Central memory CD8-positive, alpha-beta T cell (primary cell): ENCODE measurements around the gene GATA1.
"Not testable (repeated sequence)": the region's sequence is repeated elsewhere in the genome, so short reads cannot be mapped to it uniquely, and the experiment has no call there.

Source experiments
- ATAC-seq: fragments of 150-1000 bp; cut with Tn5 transposase; replicated peaks from 2 replicates; pipeline ENCODE4 v1.10.0; 2022; ENCODE audit warnings: mild to moderate bottlenecking, moderate FRiP score, moderate number of reproducible peaks; ENCODE audit not compliant: poor library complexity, severe bottlenecking; ENCODE audit errors: extremely low read depth
- DNase-seq, 2 donors: peaks; one replicate each; pipeline ENCODE4 v3.0.0; 2021; ENCODE audit warnings: low spot score in 2 of 2
- H3K27ac Mint-ChIP-seq: one replicate; pipeline ENCODE4 v1.8.0; 2022; ENCODE audit warnings: low read depth, mild to moderate bottlenecking, moderate library complexity, mixed read lengths
- H3K27me3 Mint-ChIP-seq: one replicate; pipeline ENCODE4 v1.8.0; 2022; ENCODE audit warnings: mixed read lengths
- H3K36me3 Mint-ChIP-seq: one replicate; pipeline ENCODE4 v1.8.0; 2022; ENCODE audit warnings: mild to moderate bottlenecking, moderate library complexity, mixed read lengths; ENCODE audit not compliant: insufficient read depth
- H3K4me1 Mint-ChIP-seq: one replicate; pipeline ENCODE4 v1.8.0; 2022; ENCODE audit warnings: mixed read lengths
- H3K4me3 Mint-ChIP-seq: one replicate; pipeline ENCODE4 v1.8.0; 2022; ENCODE audit warnings: mild to moderate bottlenecking, moderate library complexity, mixed read lengths
- H3K9me3 Mint-ChIP-seq: one replicate; pipeline ENCODE4 v1.8.0; 2022; ENCODE audit warnings: mixed read lengths

Gene GATA1

GRCh38 chrX:48801280-48802088 is 15.1 kb downstream of the GATA1 start, which contains the start of gene HDAC6:
Gene HDAC6, plus strand, starts transcription at chrX:48802067. Its CDS starts 626 bp downstream, at chrX:48802693.
- H3K9me3 Mint-ChIP-seq: no peaks in the 10 kb centered on the region
- peak; percentile 79 to 95 for DNase-seq
- peak within 1 kb of the TSS; percentile 96 for H3K4me3 Mint-ChIP-seq
- ATAC-seq: peak; percentile 90
- no peaks in the 10 kb centered on the region for H3K27me3 Mint-ChIP-seq
- peaks cover 16% of the 10 kb centered on the region for H3K36me3 Mint-ChIP-seq
- peaks cover 31% of the 10 kb centered on the region for H3K4me1 Mint-ChIP-seq
- H3K27ac Mint-ChIP-seq: peak within 1 kb of the TSS; percentile 97

DNA sequence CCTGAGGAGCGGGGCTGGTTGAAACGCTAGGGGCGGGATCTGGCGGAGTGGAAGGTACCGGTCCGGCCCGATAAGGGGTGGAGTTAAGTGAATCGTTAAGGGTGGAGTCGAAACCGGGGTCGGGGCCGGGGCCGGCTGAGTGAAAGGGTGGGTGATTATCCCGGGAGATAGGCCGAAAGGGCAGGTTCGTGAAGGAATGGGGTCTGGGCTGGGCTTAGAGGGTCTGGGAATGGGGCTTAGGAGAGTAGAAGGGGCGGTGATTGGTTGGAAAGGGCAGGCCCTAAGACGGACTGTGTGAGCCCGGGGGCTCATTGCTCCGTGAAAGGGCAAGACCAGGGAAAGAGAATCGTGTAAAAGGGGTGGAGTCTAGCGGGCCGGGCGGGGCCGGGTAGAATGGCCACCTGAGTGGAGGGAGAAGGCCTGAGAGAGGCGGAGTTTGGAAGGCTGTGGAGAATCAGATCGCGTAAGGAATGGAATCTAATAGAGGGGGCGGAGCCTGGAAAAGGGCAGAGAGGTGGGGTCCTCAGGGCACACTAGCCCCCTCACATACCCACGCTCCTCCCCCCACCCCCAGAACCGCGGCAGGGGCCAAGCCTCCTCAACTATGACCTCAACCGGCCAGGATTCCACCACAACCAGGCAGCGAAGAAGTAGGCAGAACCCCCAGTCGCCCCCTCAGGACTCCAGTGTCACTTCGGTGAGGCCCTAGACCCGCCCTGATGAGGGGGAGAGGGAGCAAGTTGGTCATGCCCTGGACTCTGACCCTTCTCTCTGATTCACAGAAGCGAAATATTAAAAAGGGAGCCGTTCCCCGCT is 15.9 kb downstream of the GATA1 start:
- Mint-ChIP-seq H3K4me1 (peaks cover 31% of the 10 kb centered on the region), H3K4me3 (peak overlapping the region; percentile 96), H3K36me3 (peaks cover 16% of the 10 kb centered on the region), H3K9me3 (no peaks in the 10 kb centered on the region), H3K27me3 (no peaks in the 10 kb centered on the region), H3K27ac (peak overlapping the region; percentile 97)
- DNase-seq (no peak), ATAC-seq (no peak)

- no peak for ATAC-seq
- no peaks in the 10 kb centered on the region for H3K9me3 Mint-ChIP-seq
- H3K27ac Mint-ChIP-seq: peak overlapping the region; percentile 97
- H3K36me3 Mint-ChIP-seq: peaks cover 16% of the 10 kb centered on the region
- no peaks in the 10 kb centered on the region for H3K27me3 Mint-ChIP-seq
- no peak for DNase-seq
- peaks cover 31% of the 10 kb centered on the region for H3K4me1 Mint-ChIP-seq
- peak overlapping the region; percentile 96 for H3K4me3 Mint-ChIP-seq
These were observed 16.5 kb downstream of the GATA1 start for GRCh38 chrX:48802905-48803200.

GRCh38 chrX:48806081-48806480 is 19.7 kb downstream of the GATA1 start:
- no peak for DNase-seq

DNA sequence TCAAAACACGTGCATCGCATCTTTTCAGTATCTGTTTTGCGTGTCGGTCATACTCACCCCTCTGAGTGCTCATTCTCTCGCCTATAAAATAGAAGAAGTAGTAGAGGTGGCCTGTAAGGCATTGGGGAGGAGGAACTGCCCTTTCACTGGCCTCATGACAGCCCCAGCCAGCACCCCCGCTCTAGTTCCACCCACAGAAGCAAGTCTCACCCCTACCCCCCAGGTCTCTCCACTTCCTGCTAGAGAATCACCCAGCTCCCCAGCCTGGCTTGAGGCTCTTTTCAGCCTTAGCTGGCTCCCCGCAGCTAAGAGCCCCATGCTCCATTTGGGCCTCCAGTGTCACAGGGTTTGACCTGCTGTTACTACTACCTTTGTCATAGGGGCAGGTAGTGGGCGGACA is 27.3 kb downstream of the GATA1 start:
- no peaks in the 10 kb centered on the region for H3K4me1 Mint-ChIP-seq

More at GRCh38 chrX:48806081-48806480, 19.7 kb downstream of the GATA1 start:
- Mint-ChIP-seq H3K36me3 (peaks cover 14% of the 10 kb centered on the region), H3K27me3 (no peaks in the 10 kb centered on the region), H3K4me1 (peaks cover 21% of the 10 kb centered on the region), H3K27ac (no peak overlapping the region), H3K9me3 (no peaks in the 10 kb centered on the region), H3K4me3 (no peak overlapping the region)
- no peak for ATAC-seq

DNA sequence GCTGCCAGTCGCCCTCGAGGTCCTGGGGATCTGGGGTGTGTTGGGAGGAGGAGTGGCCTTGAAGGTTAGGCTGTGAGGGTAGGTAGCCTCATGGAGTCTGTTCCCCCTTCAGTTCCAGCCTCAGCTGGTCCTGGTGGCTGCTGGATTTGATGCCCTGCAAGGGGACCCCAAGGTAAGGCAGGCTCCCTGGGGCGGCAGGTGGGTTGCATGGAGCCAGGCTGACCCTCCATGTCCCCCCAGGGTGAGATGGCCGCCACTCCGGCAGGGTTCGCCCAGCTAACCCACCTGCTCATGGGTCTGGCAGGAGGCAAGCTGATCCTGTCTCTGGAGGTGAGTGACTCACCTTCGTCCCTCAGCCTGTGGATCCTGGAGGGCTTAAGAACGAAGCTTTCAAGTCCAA is 28.3 kb downstream of the GATA1 start:
- H3K36me3 Mint-ChIP-seq: peaks cover 9% of the 10 kb centered on the region
- no peak overlapping the region for H3K4me3 Mint-ChIP-seq

More for the DNA sequence above, 27.3 kb downstream of the GATA1 start:
- peaks cover 9% of the 10 kb centered on the region for H3K36me3 Mint-ChIP-seq
- H3K27me3 Mint-ChIP-seq: no peaks in the 10 kb centered on the region
- peak overlapping the region; percentile 72 for H3K27ac Mint-ChIP-seq
- DNase-seq (no peak), ATAC-seq (no peak)
- H3K4me3 Mint-ChIP-seq: no peak overlapping the region
- no peaks in the 10 kb centered on the region for H3K9me3 Mint-ChIP-seq

DNA sequence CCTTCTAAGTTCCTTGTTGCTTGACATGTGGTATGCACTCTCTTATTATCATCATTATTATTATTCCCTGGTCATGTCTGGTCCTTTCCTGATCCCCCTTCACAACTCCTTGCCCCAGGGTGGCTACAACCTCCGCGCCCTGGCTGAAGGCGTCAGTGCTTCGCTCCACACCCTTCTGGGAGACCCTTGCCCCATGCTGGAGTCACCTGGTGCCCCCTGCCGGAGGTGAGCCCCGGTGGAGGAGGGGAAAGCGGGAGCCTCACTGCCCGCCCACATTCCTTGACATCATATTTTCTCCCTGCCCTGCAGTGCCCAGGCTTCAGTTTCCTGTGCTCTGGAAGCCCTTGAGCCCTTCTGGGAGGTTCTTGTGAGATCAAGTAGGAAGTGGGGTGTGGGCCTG is 28.9 kb downstream of the GATA1 start:
- ATAC-seq (no peak), DNase-seq (no peak)
- Mint-ChIP-seq H3K27me3 (no peaks in the 10 kb centered on the region), H3K36me3 (peaks cover 9% of the 10 kb centered on the region), H3K27ac (no peak overlapping the region), H3K4me1 (no peaks in the 10 kb centered on the region), H3K4me3 (no peak overlapping the region), H3K9me3 (no peaks in the 10 kb centered on the region)

More for the DNA sequence above, 28.3 kb downstream of the GATA1 start:
- Mint-ChIP-seq H3K27ac (no peak overlapping the region), H3K27me3 (no peaks in the 10 kb centered on the region), H3K9me3 (no peaks in the 10 kb centered on the region), H3K4me1 (no peaks in the 10 kb centered on the region)
- no peak for DNase-seq
- ATAC-seq: no peak

DNA sequence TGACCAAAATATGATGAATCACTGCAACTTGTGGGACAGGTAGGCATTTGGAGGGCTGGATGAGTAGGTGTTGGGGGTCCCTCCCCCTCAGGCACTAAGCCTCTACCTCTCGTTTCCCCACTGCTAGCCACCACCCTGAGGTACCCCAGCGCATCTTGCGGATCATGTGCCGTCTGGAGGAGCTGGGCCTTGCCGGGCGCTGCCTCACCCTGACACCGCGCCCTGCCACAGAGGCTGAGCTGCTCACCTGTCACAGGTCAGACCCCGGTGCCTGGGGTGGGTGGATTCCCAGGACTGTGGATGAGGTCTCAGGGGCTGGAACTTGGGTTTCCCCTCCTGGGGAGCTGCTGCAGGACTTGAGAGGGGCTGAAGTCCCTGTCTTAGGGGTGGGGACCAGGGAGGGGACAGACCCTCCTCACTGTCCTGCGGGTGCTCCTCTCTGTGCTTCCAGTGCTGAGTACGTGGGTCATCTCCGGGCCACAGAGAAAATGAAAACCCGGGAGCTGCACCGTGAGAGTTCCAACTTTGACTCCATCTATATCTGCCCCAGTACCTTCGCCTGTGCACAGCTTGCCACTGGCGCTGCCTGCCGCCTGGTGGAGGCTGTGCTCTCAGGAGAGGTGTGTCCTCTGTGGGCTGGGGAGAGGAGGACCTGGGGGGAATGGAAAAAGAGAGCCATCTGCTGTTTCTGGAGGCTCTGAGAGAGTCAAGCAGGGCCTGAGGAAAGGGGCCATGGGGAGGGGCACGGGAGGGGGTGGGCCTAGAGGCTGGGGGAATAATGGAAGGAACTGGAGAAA is 29.8 kb downstream of the GATA1 start:
- DNase-seq: no peak
- no peak overlapping the region for H3K4me3 Mint-ChIP-seq
- peaks cover 8% of the 10 kb centered on the region for H3K36me3 Mint-ChIP-seq
- no peak overlapping the region for H3K27ac Mint-ChIP-seq
- no peaks in the 10 kb centered on the region for H3K4me1 Mint-ChIP-seq
- ATAC-seq: no peak
- H3K27me3 Mint-ChIP-seq: no peaks in the 10 kb centered on the region
- no peaks in the 10 kb centered on the region for H3K9me3 Mint-ChIP-seq

DNA sequence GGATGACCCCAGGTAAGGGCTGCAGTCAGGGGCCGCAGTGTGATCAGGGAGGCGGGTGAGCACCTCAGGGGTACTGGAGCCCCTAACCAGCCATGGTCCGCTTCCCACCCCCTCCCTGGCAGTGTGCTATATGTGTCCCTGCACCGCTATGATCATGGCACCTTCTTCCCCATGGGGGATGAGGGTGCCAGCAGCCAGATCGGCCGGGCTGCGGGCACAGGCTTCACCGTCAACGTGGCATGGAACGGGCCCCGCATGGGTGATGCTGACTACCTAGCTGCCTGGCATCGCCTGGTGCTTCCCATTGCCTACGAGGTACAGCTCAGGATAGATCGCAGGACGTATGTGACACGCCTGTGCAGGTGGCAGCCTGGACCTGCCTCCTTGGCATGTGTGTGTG is 31.7 kb downstream of the GATA1 start:
- Mint-ChIP-seq H3K4me3 (no peak overlapping the region), H3K27ac (no peak overlapping the region), H3K36me3 (peaks cover 4% of the 10 kb centered on the region), H3K27me3 (no peaks in the 10 kb centered on the region), H3K4me1 (no peaks in the 10 kb centered on the region), H3K9me3 (no peaks in the 10 kb centered on the region)
- DNase-seq (no peak), ATAC-seq (no peak)

GRCh38 chrX:48818866-48819265 is 32.5 kb downstream of the GATA1 start:
- DNase-seq (no peak), ATAC-seq (no peak)
- Mint-ChIP-seq H3K27me3 (no peaks in the 10 kb centered on the region), H3K4me1 (no peaks in the 10 kb centered on the region), H3K9me3 (no peaks in the 10 kb centered on the region), H3K36me3 (peaks cover 2% of the 10 kb centered on the region), H3K4me3 (no peak overlapping the region), H3K27ac (no peak overlapping the region)

GRCh38 chrX:48819394-48819793 is 33.0 kb downstream of the GATA1 start:
- not testable (repeated sequence) for H3K36me3 Mint-ChIP-seq

GRCh38 chrX:48823053-48823452 is 36.7 kb downstream of the GATA1 start:
- H3K4me3 Mint-ChIP-seq: no peak overlapping the region
- ATAC-seq (no peak), DNase-seq (no peak)
- H3K4me1 Mint-ChIP-seq: peaks cover 4% of the 10 kb centered on the region
- H3K36me3 Mint-ChIP-seq: peaks cover 5% of the 10 kb centered on the region
- H3K27ac Mint-ChIP-seq: no peak overlapping the region
- H3K27me3 Mint-ChIP-seq: peaks cover 9% of the 10 kb centered on the region
- H3K9me3 Mint-ChIP-seq: no peaks in the 10 kb centered on the region

More at GRCh38 chrX:48819394-48819793, 33.0 kb downstream of the GATA1 start:
- H3K9me3 Mint-ChIP-seq, H3K27me3 Mint-ChIP-seq, H3K27ac Mint-ChIP-seq, H3K4me3 Mint-ChIP-seq, H3K4me1 Mint-ChIP-seq, DNase-seq, ATAC-seq: not testable (repeated sequence)
